HCT116 (cell line): ENCODE measurements around the gene ANKRD44. TPM values are rescaled to one million over a fixed set of nuclear protein-coding genes. Genes with fewer than 3 reads are reported as not detected.

Source experiments
- ATAC-seq: fragments of 200-7000 bp; cut with Tn5 transposase; 2 replicates; pipeline ENCODE4 v1.9.1; 2020; ENCODE audit warnings: mild to moderate bottlenecking, moderate library complexity
- BruUV-seq: library from RNA; stranded (reverse); fragments of 400-500 nt; replicated peaks from 2 replicates; lab custom pipeline; 2021; lab: Mats Ljungman, UMichigan
- CTCF ChIA-PET: fragments of 300-600 bp; sonication (Branson Sonifier 250); formaldehyde crosslinking; loops from one replicate; lab custom pipeline; 2021; ENCODE audit warnings: antibody characterized with exemption; lab: Charles Lee
- POLR2A ChIA-PET: fragments of 300-600, 350-600 bp; sonication (Branson Sonifier 250); formaldehyde crosslinking; loops from one replicate; lab custom pipeline; 2021; ENCODE audit warnings: antibody characterized with exemption; lab: Charles Lee
- RAD21 ChIA-PET, 2 experiments: fragments of 300-600 bp; sonication (Branson Sonifier 250); formaldehyde crosslinking; loops; one replicate each; lab custom pipeline; 2023; ENCODE audit warnings: low total read pairs in 2 of 2; ENCODE audit not compliant: uncharacterized antibody in 2 of 2, unreplicated experiment in 2 of 2, low non-redundant PET in 1 of 2; lab: Charles Lee
- DNase-seq: peaks from one replicate; pipeline ENCODE4 v3.0.0-alpha.2; 2010; ENCODE audit warnings: low read depth, low spot score
- H2AFZ ChIP-seq: fragments of 200-600 bp; shearing (Covaris generic), sonication (generic); 2 replicates; pipeline ENCODE4 v1.6.1; 2017; ENCODE audit warnings: low read depth, mixed run types, mixed read lengths, antibody characterized with exemption, low read length; ENCODE audit not compliant: poor library complexity, severe bottlenecking
- H3K27ac ChIP-seq: 2 replicates; pipeline ENCODE4 v1.5.1; 2012; ENCODE audit warnings: low read depth, low read length
- H3K27me3 ChIP-seq: fragments of 200-600 bp; sonication (generic); 2 replicates; pipeline ENCODE4 v1.6.1; 2016; ENCODE audit warnings: mixed run types, low read length, mixed read lengths; ENCODE audit not compliant: insufficient read depth
- H3K36me3 ChIP-seq, 2 experiments: fragments of 200-500 bp in 1 of 2; fragments of 200-600 bp in 1 of 2; sonication (Bioruptor generic) in 1 of 2; sonication (generic) in 1 of 2; 2 replicates each; pipeline versions ENCODE4 v1.5.1 to v1.6.1; 2014 to 2016; ENCODE audit warnings: low read length in 2 of 2, inconsistent platforms in 1 of 2, mixed read lengths in 1 of 2, mixed run types in 1 of 2; ENCODE audit not compliant: insufficient read depth in 2 of 2, control insufficient read depth in 1 of 2
- H3K4me1 ChIP-seq, 2 experiments: fragments of 200-600 bp in 1 of 2; sonication (generic) in 1 of 2; 2 replicates each; pipeline versions ENCODE4 v1.5.1 to v1.6.1; 2012 to 2017; ENCODE audit warnings: low read length in 2 of 2, inconsistent platforms in 1 of 2, mild to moderate bottlenecking in 1 of 2, mixed read lengths in 1 of 2, mixed run types in 1 of 2, moderate library complexity in 1 of 2; ENCODE audit not compliant: insufficient read depth in 2 of 2, control insufficient read depth in 1 of 2
- H3K4me2 ChIP-seq: fragments of 200-600 bp; sonication (generic); 2 replicates; pipeline ENCODE4 v1.6.1; 2017; ENCODE audit warnings: mixed run types, low read length, mixed read lengths
- H3K4me3 ChIP-seq, 2 experiments: fragments of 200-600 bp in 1 of 2; sonication (generic) in 1 of 2; replicated peaks in 1 of 2; 2 replicates each; pipeline ENCODE4 v1.5.1; 2011 to 2016; ENCODE audit warnings: low read length in 2 of 2, control low read depth in 1 of 2, low read depth in 1 of 2, mild to moderate bottlenecking in 1 of 2, mixed read lengths in 1 of 2, mixed run types in 1 of 2
- H3K79me2 ChIP-seq: fragments of 200-600 bp; sonication (generic); 2 replicates; pipeline ENCODE4 v1.6.1; 2017; ENCODE audit warnings: mild to moderate bottlenecking, mixed run types, low read length, moderate library complexity, mixed read lengths; ENCODE audit not compliant: insufficient read depth
- H3K9ac ChIP-seq: fragments of 200-600 bp; sonication (generic); 2 replicates; pipeline ENCODE4 v1.6.1; 2016; ENCODE audit warnings: low read length, mixed read lengths
- H3K9me2 ChIP-seq: fragments of 200-600 bp; sonication (generic), shearing (Covaris generic); 2 replicates; pipeline ENCODE4 v1.6.1; 2017; ENCODE audit warnings: mixed run types, mild to moderate bottlenecking, moderate library complexity; ENCODE audit not compliant: insufficient read depth
- H3K9me3 ChIP-seq, 2 experiments: fragments of 200-500 bp in 1 of 2; fragments of 200-600 bp in 1 of 2; sonication (Bioruptor generic) in 1 of 2; sonication (generic) in 1 of 2; 2 replicates each; pipeline ENCODE4 v1.6.1; 2014 to 2017; ENCODE audit warnings: low read length in 2 of 2, mixed read lengths in 2 of 2, inconsistent platforms in 1 of 2, low read depth in 1 of 2, mild to moderate bottlenecking in 1 of 2, mixed run types in 1 of 2, moderate library complexity in 1 of 2; ENCODE audit not compliant: control insufficient read depth in 1 of 2, insufficient read depth in 1 of 2
- H4K20me1 ChIP-seq: fragments of 200-600 bp; sonication (generic), shearing (Covaris generic); 2 replicates; pipeline ENCODE4 v1.6.1; 2017; ENCODE audit warnings: mixed run types, mild to moderate bottlenecking, moderate library complexity; ENCODE audit not compliant: insufficient read depth
- ATF3 ChIP-seq: IDR thresholded peaks from 2 replicates; pipeline ENCODE4 v1.6.1; 2012
- CBX3 ChIP-seq: IDR thresholded peaks from 2 replicates; pipeline ENCODE4 v1.6.1; 2012; ENCODE audit warnings: low read depth
- CEBPB ChIP-seq: IDR thresholded peaks from 2 replicates; pipeline ENCODE4 v1.6.1; 2012; ENCODE audit warnings: low read depth
- CTCF ChIP-seq, 3 experiments: fragments of 200-600 bp in 1 of 3; sonication (generic) in 1 of 3; IDR thresholded peaks in 2 of 3; conservative IDR thresholded peaks in 1 of 3; 2 replicates each; pipeline ENCODE4 v1.5.1; 2012 to 2017; ENCODE audit warnings: low read depth in 2 of 3, low read length in 2 of 3, antibody characterized with exemption in 1 of 3, borderline replicate concordance in 1 of 3, control low read depth in 1 of 3, mild to moderate bottlenecking in 1 of 3, mixed read lengths in 1 of 3, mixed run types in 1 of 3, moderate library complexity in 1 of 3; ENCODE audit not compliant: insufficient read depth in 1 of 3
- MAX ChIP-seq: IDR thresholded peaks from 2 replicates; pipeline ENCODE4 v1.6.1; 2012
- POLR2A ChIP-seq: IDR thresholded peaks from 2 replicates; pipeline ENCODE4 v1.7.0; 2011; ENCODE audit warnings: borderline replicate concordance; ENCODE audit not compliant: insufficient read depth, insufficient read length; ENCODE audit errors: extremely low read depth
- SP1 ChIP-seq: IDR thresholded peaks from 2 replicates; pipeline ENCODE4 v1.6.1; 2012; ENCODE audit warnings: low read depth
- TCF7L2 ChIP-seq: IDR thresholded peaks from 2 replicates; pipeline ENCODE4 v1.7.0; 2011; ENCODE audit warnings: borderline replicate concordance, inconsistent platforms; ENCODE audit not compliant: insufficient read depth, insufficient read length; ENCODE audit errors: extremely low read depth
- ZBTB33 ChIP-seq: IDR thresholded peaks from 2 replicates; pipeline ENCODE4 v1.6.1; 2011; ENCODE audit warnings: mild to moderate bottlenecking, low read length, moderate library complexity; ENCODE audit not compliant: insufficient replicate concordance; ENCODE audit errors: extremely low read depth
- intact Hi-C: fragments of 100-400 bp; cut with micrococcal nuclease; formaldehyde crosslinking; loops from 2 replicates; pipeline ENCODE4 v1.10.0; 2022
- total RNA-seq: library from RNA; stranded (reverse); gene quantifications from one replicate; pipeline ENCODE4 v1.2.1, GENCODE V29; 2021; ENCODE audit not compliant: unreplicated experiment

The ANKRD44 gene
- total RNA-seq, 1 experiment from 2014 or later = 2.7 TPM

GRCh38 chr2:197306696-197307040 lies 3.9 kb downstream of the ANKRD44 start:
- CTCF ChIA-PET = no interaction called here
- H3K9me2 ChIP-seq = no peaks in the 10 kb centered on the region
- RAD21 ChIA-PET = no interaction called here

GRCh38 chr2:197306024-197306695 lies 4.4 kb downstream of the ANKRD44 start:
- H3K4me3 ChIP-seq = no peak overlapping the region
- no peaks in the 10 kb centered on the region for H3K79me2 ChIP-seq
- no peak overlapping the region for H3K9ac ChIP-seq
- DNase-seq (no peak), ATAC-seq (no peak)
- H3K9me3 ChIP-seq = no peaks in the 10 kb centered on the region
- ChIA-PET RAD21 (no interaction called here), CTCF (no interaction called here), POLR2A (no interaction called here)
- no peaks in the 10 kb centered on the region for H3K36me3 ChIP-seq
- intact Hi-C loops = no loop called here
- H3K27ac ChIP-seq = no peak overlapping the region
- peaks cover under 1 to 6% of the 10 kb centered on the region in 2 experiments; a peak in 2 of 4 replicates for H3K4me1 ChIP-seq
- H3K27me3 ChIP-seq = no peaks in the 10 kb centered on the region
- H2AFZ ChIP-seq = no peak overlapping the region
- H3K4me2 ChIP-seq = no peak overlapping the region
- H4K20me1 ChIP-seq = no peaks in the 10 kb centered on the region
- H3K9me2 ChIP-seq = no peaks in the 10 kb centered on the region
- BruUV-seq = no TSS peak
- no peak for TF ChIP-seq ZBTB33
- no peak for TF ChIP-seq CBX3
- TF ChIP-seq MAX = no peak
- no peak for TF ChIP-seq ATF3
- TF ChIP-seq CTCF (IDR thresholded peaks at IDR 0.05 in 2 of 3, conservative IDR thresholded peaks at IDR 0.05 in 1 of 3; ENCODE audit: borderline replicate concordance in 1 of 3, insufficient read depth in 1 of 3, low read depth in 2 of 3, low read length in 2 of 3) = no peak
- no peak for TF ChIP-seq POLR2A
- TF ChIP-seq TCF7L2 = no peak
- no peak for TF ChIP-seq SP1

More at GRCh38 chr2:197306696-197307040, 3.9 kb downstream of the ANKRD44 start:
- no peak overlapping the region for H3K9ac ChIP-seq
- TF ChIP-seq ZBTB33 (no peak), CEBPB (no peak)
- TF ChIP-seq, all 23 proteins: peak for 0
- Histone ChIP-seq H3K9me3 (no peaks in the 10 kb centered on the region), H3K4me2 (no peak overlapping the region), H3K36me3 (no peaks in the 10 kb centered on the region), H4K20me1 (no peaks in the 10 kb centered on the region), H3K27me3 (no peaks in the 10 kb centered on the region), H3K4me3 (no peak overlapping the region), H2AFZ (no peak overlapping the region), H3K79me2 (no peaks in the 10 kb centered on the region), H3K4me1 (peaks cover 5 to 11% of the 10 kb centered on the region in 2 experiments; a peak in 3 of 4 replicates), H3K27ac (no peak overlapping the region)
- DNase-seq (no peak), ATAC-seq (no peak)
- no TSS peak for BruUV-seq
- intact Hi-C loops = no loop called here
- POLR2A ChIA-PET = no interaction called here
